Panc1 (cell line): ENCODE data around the gene TLR4.

Source experiments
- CTCF ChIP-seq: fragments of 450-650 bp; IDR thresholded peaks from 2 replicates; pipeline ENCODE4 v1.5.1; 2017; ENCODE audit warnings: mild to moderate bottlenecking
- POLR2AphosphoS5 ChIP-seq: IDR thresholded peaks from 2 replicates; pipeline ENCODE4 v1.6.1; 2012; ENCODE audit warnings: mild to moderate bottlenecking, low read depth, low read length, moderate library complexity
- SIN3A ChIP-seq: IDR thresholded peaks from 2 replicates; pipeline ENCODE4 v1.6.1; 2012; ENCODE audit warnings: low read depth, mild to moderate bottlenecking, low read length, moderate library complexity, borderline replicate concordance; ENCODE audit not compliant: insufficient read depth

GRCh38 chr9:117706421-117707116 is 2.4 kb downstream of the TLR4 start:
- TF ChIP-seq SIN3A (no peak), CTCF (no peak), POLR2AphosphoS5 (no peak)
